IMR-90 (cell line): Measurements from ENCODE around the gene GSG1L. TPM values are rescaled to one million over a fixed set of nuclear protein-coding genes. Genes with fewer than 3 reads are reported as not detected.

ENCODE experiments used
- ATAC-seq: fragments of 200-7000 bp; cut with Tn5 transposase; 2 replicates; pipeline ENCODE4 v1.9.1; 2020; ENCODE audit warnings: low read depth, mild to moderate bottlenecking, moderate library complexity
- BruUV-seq: library from RNA; stranded (reverse); fragments of 400-500 nt; replicated peaks from 2 replicates; lab custom pipeline; 2021; lab: Mats Ljungman, UMichigan
- CTCF ChIA-PET: fragments of 300-600 bp; formaldehyde crosslinking; extraction: SDS; loops from one replicate; lab custom pipeline; 2021; ENCODE audit warnings: antibody characterized with exemption; lab: Yijun Ruan, JAX
- POLR2A ChIA-PET: fragments of 300-600 bp; sonication (Branson Sonifier 250); formaldehyde crosslinking; loops from one replicate; lab custom pipeline; 2022; ENCODE audit warnings: antibody characterized with exemption; ENCODE audit not compliant: unreplicated experiment; lab: Charles Lee
- DNase-seq: peaks from one replicate; pipeline ENCODE4 v3.0.0; 2013
- H2AFZ ChIP-seq: replicated peaks from 2 replicates; pipeline ENCODE3; 2013; ENCODE audit warnings: low read length, mild to moderate bottlenecking; ENCODE audit not compliant: poor library complexity
- H2AK5ac ChIP-seq: 2 replicates; pipeline ENCODE4 v1.6.1; 2013; ENCODE audit warnings: low read depth, low read length, inconsistent platforms
- H2AK9ac ChIP-seq: replicated peaks from 2 replicates; pipeline ENCODE3; 2013; ENCODE audit warnings: mild to moderate bottlenecking, low read depth, low read length, moderate library complexity; ENCODE audit not compliant: poor library complexity
- H2BK120ac ChIP-seq: 2 replicates; pipeline ENCODE4 v1.6.1; 2013; ENCODE audit warnings: low read depth, low read length, inconsistent platforms
- H2BK15ac ChIP-seq: 3 replicates; pipeline ENCODE4 v1.6.1; 2013; ENCODE audit warnings: low read depth, low read length, inconsistent platforms
- H2BK20ac ChIP-seq: 2 replicates; pipeline ENCODE4 v1.6.1; 2013; ENCODE audit warnings: low read depth, mild to moderate bottlenecking, inconsistent platforms, low read length, moderate library complexity
- H2BK5ac ChIP-seq: 2 replicates; pipeline ENCODE4 v1.6.1; 2013; ENCODE audit warnings: mild to moderate bottlenecking, low read depth, low read length, inconsistent platforms; ENCODE audit not compliant: poor library complexity, severe bottlenecking
- H3K14ac ChIP-seq: replicated peaks from 2 replicates; pipeline ENCODE4 v1.6.1; 2013; ENCODE audit warnings: low read depth, low read length, inconsistent platforms
- H3K18ac ChIP-seq: 2 replicates; pipeline ENCODE4 v1.6.1; 2013; ENCODE audit warnings: low read depth, low read length, control low read depth
- H3K23ac ChIP-seq: 2 replicates; pipeline ENCODE4 v1.6.1; 2013; ENCODE audit warnings: low read depth, low read length, inconsistent platforms
- H3K27ac ChIP-seq: 2 replicates; pipeline ENCODE4 v1.5.1; 2013; ENCODE audit warnings: mild to moderate bottlenecking, control low read depth, low read length; ENCODE audit not compliant: insufficient read depth
- H3K27me3 ChIP-seq: 2 replicates; pipeline ENCODE4 v1.6.1; 2013; ENCODE audit warnings: low read length; ENCODE audit not compliant: control insufficient read depth, insufficient read depth
- H3K36me3 ChIP-seq: 2 replicates; pipeline ENCODE4 v1.6.1; 2013; ENCODE audit warnings: low read length, mixed read lengths; ENCODE audit not compliant: control insufficient read depth, insufficient read depth
- H3K4ac ChIP-seq: 2 replicates; pipeline ENCODE4 v1.6.1; 2013; ENCODE audit warnings: low read depth, low read length, inconsistent platforms
- H3K4me1 ChIP-seq: 2 replicates; pipeline ENCODE4 v1.6.1; 2013; ENCODE audit warnings: low read length, mixed read lengths; ENCODE audit not compliant: control insufficient read depth, insufficient read depth
- H3K4me2 ChIP-seq: 2 replicates; pipeline ENCODE4 v1.6.1; 2013; ENCODE audit warnings: low read depth, mild to moderate bottlenecking, control low read depth, low read length, moderate library complexity
- H3K4me3 ChIP-seq: 2 replicates; pipeline ENCODE4 v1.5.1; 2013; ENCODE audit warnings: low read depth, mild to moderate bottlenecking, control low read depth, low read length, moderate library complexity; ENCODE audit not compliant: insufficient read depth
- H3K56ac ChIP-seq: 2 replicates; pipeline ENCODE4 v1.6.1; 2013; ENCODE audit warnings: low read length, inconsistent platforms; ENCODE audit not compliant: insufficient read depth; ENCODE audit errors: extremely low read depth
- H3K79me1 ChIP-seq, 2 experiments: 2 replicates each; pipeline ENCODE4 v1.6.1; 2013; ENCODE audit warnings: low read length in 2 of 2, inconsistent platforms in 1 of 2, low read depth in 1 of 2
- H3K9ac ChIP-seq: 2 replicates; pipeline ENCODE4 v1.6.1; 2013; ENCODE audit warnings: low read depth, low read length, control low read depth
- H3K9me1 ChIP-seq: 2 replicates; pipeline ENCODE4 v1.6.1; 2013; ENCODE audit warnings: low read length, inconsistent platforms; ENCODE audit not compliant: insufficient read depth
- H3K9me3 ChIP-seq: 2 replicates; pipeline ENCODE4 v1.6.1; 2013; ENCODE audit warnings: low read length; ENCODE audit not compliant: control insufficient read depth, insufficient read depth
- H4K20me1 ChIP-seq: 2 replicates; pipeline ENCODE4 v1.6.1; 2013; ENCODE audit warnings: low read length, inconsistent platforms; ENCODE audit not compliant: insufficient read depth
- H4K5ac ChIP-seq: 2 replicates; pipeline ENCODE4 v1.6.1; 2013; ENCODE audit warnings: mild to moderate bottlenecking, low read depth, low read length, control low read depth
- H4K8ac ChIP-seq, 2 experiments: 2 replicates each; pipeline ENCODE4 v1.6.1; 2013; ENCODE audit warnings: low read depth in 2 of 2, low read length in 2 of 2, control low read depth in 1 of 2, inconsistent platforms in 1 of 2
- H4K91ac ChIP-seq: 2 replicates; pipeline ENCODE4 v1.6.1; 2013; ENCODE audit warnings: low read depth, low read length, inconsistent platforms; ENCODE audit not compliant: insufficient read depth
- BHLHE40 ChIP-seq: fragments of 150-350 bp; IDR thresholded peaks from 2 replicates; pipeline ENCODE4 v1.6.1; 2016; ENCODE audit warnings: mild to moderate bottlenecking, low read depth, low read length
- CEBPB ChIP-seq: IDR thresholded peaks from 2 replicates; pipeline ENCODE4 v1.6.1; 2012; ENCODE audit warnings: low read depth, low read length, improper control_type of control experiment
- NFE2L2 ChIP-seq: fragments of 150-350 bp; IDR thresholded peaks from 2 replicates; pipeline ENCODE4 v1.6.1; 2016; ENCODE audit warnings: low read depth, mild to moderate bottlenecking, low read length
- POLR2A ChIP-seq: IDR thresholded peaks from 2 replicates; pipeline ENCODE4 v1.6.1; 2012; ENCODE audit warnings: mild to moderate bottlenecking, low read depth, low read length
- RCOR1 ChIP-seq: IDR thresholded peaks from 2 replicates; pipeline ENCODE4 v1.6.1; 2012; ENCODE audit warnings: mild to moderate bottlenecking, low read length, improper control_type of control experiment; ENCODE audit not compliant: insufficient replicate concordance
- RFX5 ChIP-seq: IDR thresholded peaks from 2 replicates; pipeline ENCODE4 v1.8.0; 2012; ENCODE audit warnings: low read depth, mild to moderate bottlenecking, low read length, moderate library complexity
- SMC3 ChIP-seq: fragments of 150-350 bp; IDR thresholded peaks from 2 replicates; pipeline ENCODE4 v1.6.1; 2016; ENCODE audit warnings: low read depth, mild to moderate bottlenecking, antibody characterized with exemption, low read length, moderate library complexity
- WGBS, 2 experiments: methylation state at CpG; one replicate each; pipeline versions ENCODE4 v1.1.5 to v1.1.7; 2013; ENCODE audit warnings: missing lambda C conversion rate in 2 of 2; ENCODE audit not compliant: insufficient read length in 1 of 2; ENCODE audit errors: extremely low coverage in 2 of 2; 5-methylcytosine and 5-hydroxymethylcytosine counted together
- dilution Hi-C: fragments of 300-500 bp; cut with HindIII; formaldehyde crosslinking; loops from one replicate; pipeline ENCODE4 v1.14.3; 2018; ENCODE audit warnings: low sequenced_read_pairs; ENCODE audit not compliant: unreplicated experiment
- in situ Hi-C: fragments of 300-500 bp; cut with MboI; formaldehyde crosslinking; loops from 3 replicates; pipeline ENCODE4 v1.14.3; 2019; ENCODE audit warnings: low sequenced_read_pairs, inconsistent platforms, mixed read lengths
- intact Hi-C: fragments of 100-400 bp; cut with micrococcal nuclease; formaldehyde crosslinking; loops from 2 replicates; pipeline ENCODE4 v1.10.0; 2022
- polyA plus RNA-seq, 3 experiments: library from polyadenylated mRNA; depleted of rRNA; stranded (reverse); fragments of >200 nt; gene quantifications; 2 replicates each; pipeline ENCODE4 v1.2.3, GENCODE V29; 2012; ENCODE audit warnings: low replicate concordance in 1 of 3
- total RNA-seq: library from RNA; depleted of rRNA; stranded (reverse); fragments of >200 nt; gene quantifications from 2 replicates; pipeline ENCODE4 v1.2.3, GENCODE V29; 2012
- TF ChIP-seq, protein P1 (sequence below): fragments of 150-350 bp; IDR thresholded peaks from 2 replicates; pipeline ENCODE4 v1.6.1; 2016; ENCODE audit warnings: low read depth, mild to moderate bottlenecking, low read length, moderate library complexity, borderline replicate concordance

Gene GSG1L
- total and polyA plus RNA-seq, 2 of the 4 experiments (the other 2 are of a cell fraction) = not detected

DNA sequence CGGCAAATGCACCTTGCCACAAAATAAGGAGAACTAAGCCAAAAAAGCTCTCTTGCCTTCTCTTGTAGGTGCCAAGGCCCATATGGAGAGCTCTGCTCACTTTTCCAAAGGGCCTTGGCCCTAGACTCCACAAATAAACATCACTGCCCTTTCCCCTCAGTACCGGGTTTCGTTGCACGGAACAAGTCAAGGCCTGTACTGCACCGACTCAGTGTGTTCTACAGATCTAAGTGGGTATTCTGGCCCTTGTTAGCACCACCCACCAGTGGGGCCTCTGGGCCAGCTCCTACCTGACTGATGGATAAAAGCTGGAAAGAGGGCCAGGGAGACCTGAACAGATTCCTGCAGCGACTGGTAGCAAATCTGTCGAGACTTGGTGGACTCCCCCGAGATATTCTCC, 43.7 kb upstream of the GSG1L start:
- no CpG with 5 or more reads among the region's 8 CpGs for WGBS, 2 experiments
- intact Hi-C loops = no loop called here

More for the DNA sequence above, 43.7 kb upstream of the GSG1L start:
- Histone ChIP-seq H3K9me1 (peaks cover 15% of the 10 kb centered on the region), H3K4ac (no peak overlapping the region), H2BK20ac (no peak overlapping the region), H3K14ac (no peak overlapping the region), H3K36me3 (peaks cover 74% of the 10 kb centered on the region), H3K23ac (no peak overlapping the region), H3K9ac (no peak overlapping the region), H2BK120ac (no peak overlapping the region), H3K56ac (no peak overlapping the region), H3K79me1 (peaks cover 36 to 59% of the 10 kb centered on the region in 2 experiments), H2AK5ac (no peak overlapping the region), H4K20me1 (peaks cover 19% of the 10 kb centered on the region), H4K8ac (no peak overlapping the region), H3K4me2 (no peak overlapping the region), H3K9me3 (no peaks in the 10 kb centered on the region), H4K5ac (no peak overlapping the region), H3K18ac (no peak overlapping the region), H2BK15ac (no peak overlapping the region), H2AFZ (no peak overlapping the region), H2AK9ac (no peak overlapping the region), H2BK5ac (no peak overlapping the region), H4K91ac (no peak overlapping the region), H3K27me3 (no peaks in the 10 kb centered on the region), H3K4me1 (peaks cover 9% of the 10 kb centered on the region), H3K27ac (peak overlapping the region; percentile 15; the same call in 1 of the 2 replicates), H3K4me3 (no peak overlapping the region)
- dilution Hi-C loops = no loop called here
- TF ChIP-seq RFX5 = no peak
- no peak for TF ChIP-seq POLR2A
- no peak for TF ChIP-seq CEBPB
- TF ChIP-seq RCOR1 = no peak
- TF ChIP-seq NFE2L2 = no peak
- TF ChIP-seq, protein P1, sequence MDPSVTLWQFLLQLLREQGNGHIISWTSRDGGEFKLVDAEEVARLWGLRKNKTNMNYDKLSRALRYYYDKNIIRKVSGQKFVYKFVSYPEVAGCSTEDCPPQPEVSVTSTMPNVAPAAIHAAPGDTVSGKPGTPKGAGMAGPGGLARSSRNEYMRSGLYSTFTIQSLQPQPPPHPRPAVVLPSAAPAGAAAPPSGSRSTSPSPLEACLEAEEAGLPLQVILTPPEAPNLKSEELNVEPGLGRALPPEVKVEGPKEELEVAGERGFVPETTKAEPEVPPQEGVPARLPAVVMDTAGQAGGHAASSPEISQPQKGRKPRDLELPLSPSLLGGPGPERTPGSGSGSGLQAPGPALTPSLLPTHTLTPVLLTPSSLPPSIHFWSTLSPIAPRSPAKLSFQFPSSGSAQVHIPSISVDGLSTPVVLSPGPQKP = no peak
- TF ChIP-seq SMC3 = no peak
- TF ChIP-seq BHLHE40 = no peak
- no TSS peak for BruUV-seq
- ChIA-PET POLR2A (no interaction called here), CTCF (no interaction called here)
- in situ Hi-C loops = loop anchor here (10.0 kb wide), 1 partner anchor 58 kb away; no protein-coding TSS in a partner anchor
- DNase-seq = no peak
- no peak for ATAC-seq
